Cortex of kidney (tissue), 1 donor: ENCODE data around the gene FIBP.
"Not testable (repeated sequence)": the region's sequence is repeated elsewhere in the genome, so short reads cannot be mapped to it uniquely, and the experiment has no call there.

Experiments used
- DNase-seq: peaks from one replicate; lab custom pipeline; 2025; lab: John Stamatoyannopoulos, UW

FIBP gene

GRCh38 chr11:65912845-65913244, 24.6 kb upstream of the FIBP start:
- no peak for DNase-seq

DNA sequence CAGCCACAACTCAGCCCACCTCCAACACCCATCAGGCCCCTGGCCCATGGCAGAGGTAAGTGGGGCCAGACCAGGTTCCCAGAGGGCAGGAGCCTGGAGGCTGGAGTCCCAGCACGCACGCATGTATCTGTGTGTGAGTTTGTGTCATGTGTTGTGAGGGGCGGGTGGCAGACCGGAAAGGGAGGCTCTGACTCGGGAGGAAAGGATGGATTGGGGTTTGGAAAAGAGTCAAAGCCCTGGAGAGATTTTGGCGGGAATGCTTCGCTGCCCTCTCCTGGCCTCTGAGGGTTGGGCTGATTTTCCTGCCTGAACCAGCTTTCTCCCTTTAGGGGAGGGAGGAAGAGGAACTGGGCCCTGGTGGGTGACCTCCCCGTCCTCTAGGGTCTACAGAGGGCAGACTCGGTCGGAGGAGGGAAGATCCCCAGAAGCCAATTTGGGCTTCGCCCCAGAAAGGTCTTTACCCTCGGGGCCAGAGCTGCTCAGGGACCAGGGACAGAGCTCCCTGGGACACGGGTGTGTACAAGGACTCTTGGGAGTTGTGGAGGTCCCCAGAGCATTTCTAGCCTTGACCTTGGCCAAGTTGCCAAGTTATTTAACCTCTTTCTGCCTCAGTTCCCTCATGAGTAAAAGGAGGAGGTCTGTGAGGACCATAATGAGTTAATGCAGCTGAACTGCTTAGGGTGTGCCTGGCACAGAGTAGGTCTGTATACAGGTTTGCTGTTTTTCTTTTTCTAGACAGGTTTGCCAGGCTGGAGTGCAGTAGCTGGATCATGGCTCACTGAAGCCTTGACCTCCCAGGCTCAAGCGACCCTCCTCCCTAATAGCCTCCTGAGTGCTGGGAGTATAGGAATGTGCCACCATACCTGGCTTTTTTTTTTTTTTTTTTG, 23.7 kb upstream of the FIBP start:
- no peak for DNase-seq

DNA sequence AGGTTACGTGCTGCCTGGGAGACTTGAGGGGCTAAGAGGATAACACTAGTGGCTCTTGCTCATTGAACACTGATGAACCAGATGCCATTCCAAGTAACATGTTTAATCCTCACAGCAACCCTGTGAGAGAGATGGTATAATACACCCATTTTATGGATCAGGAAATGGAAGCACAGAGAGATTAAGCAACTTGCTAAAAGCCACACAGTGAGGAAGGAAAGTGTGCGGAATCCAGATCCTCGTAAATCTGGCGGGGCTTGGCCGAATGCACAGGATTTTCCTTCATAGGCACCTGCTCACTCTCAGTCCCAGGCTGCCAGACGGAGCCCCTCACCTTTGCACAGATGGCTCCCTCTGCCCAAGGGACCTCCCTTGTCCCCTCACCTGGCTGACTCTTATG, 19.6 kb upstream of the FIBP start:
- no peak for DNase-seq

DNA sequence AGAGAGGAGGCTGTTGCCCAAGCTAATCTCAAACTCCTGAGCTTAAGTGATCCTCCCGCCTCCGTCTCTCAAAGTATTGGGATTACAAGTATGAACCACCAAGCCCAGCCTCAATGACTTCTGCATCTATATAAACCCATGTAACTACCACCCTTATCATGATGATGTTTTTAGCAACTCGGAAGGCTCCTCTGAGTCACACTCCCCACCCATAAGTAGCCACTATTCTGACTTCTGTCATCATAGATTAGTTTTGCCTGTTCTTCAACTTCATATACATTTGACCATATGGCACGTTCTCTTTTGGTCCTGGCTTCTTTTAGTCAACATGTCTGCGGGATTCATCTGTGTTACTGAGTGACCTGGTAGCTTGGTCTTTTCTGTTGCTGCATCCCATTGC, 18.3 kb upstream of the FIBP start:
- no peak for DNase-seq

DNA sequence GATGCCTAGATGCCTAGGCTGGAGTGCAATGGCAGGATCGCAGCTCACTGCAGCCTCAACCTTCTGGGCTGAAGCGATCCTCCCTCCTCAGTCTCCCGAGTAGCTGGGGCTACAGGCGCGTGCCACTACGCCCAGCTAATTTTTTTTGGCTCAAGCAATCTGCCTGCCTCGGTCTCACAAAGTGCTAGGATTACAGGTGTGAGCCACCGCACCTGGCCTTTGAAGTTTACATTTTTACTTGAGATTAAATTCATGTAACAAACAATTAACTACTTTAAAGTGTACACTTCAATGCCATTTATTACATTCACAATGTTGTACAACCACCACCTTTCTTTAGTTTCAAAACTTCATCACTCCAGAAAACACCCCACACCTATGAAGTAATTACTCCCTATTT, 15.4 kb upstream of the FIBP start:
- DNase-seq, result no peak

GRCh38 chr11:65903068-65903481, 14.8 kb upstream of the FIBP start:
- DNase-seq, result no peak

- DNase-seq, result no peak
Observed at GRCh38 chr11:65900899-65901180, 12.6 kb upstream of the FIBP start.

- DNase-seq, result no peak
Observed at GRCh38 chr11:65900125-65900898, 12.0 kb upstream of the FIBP start, which contains the start of gene FOSL1. Gene FOSL1 (minus strand): TSS chr11:65900388. CDS start chr11:65900339, 49 bp downstream.

DNA sequence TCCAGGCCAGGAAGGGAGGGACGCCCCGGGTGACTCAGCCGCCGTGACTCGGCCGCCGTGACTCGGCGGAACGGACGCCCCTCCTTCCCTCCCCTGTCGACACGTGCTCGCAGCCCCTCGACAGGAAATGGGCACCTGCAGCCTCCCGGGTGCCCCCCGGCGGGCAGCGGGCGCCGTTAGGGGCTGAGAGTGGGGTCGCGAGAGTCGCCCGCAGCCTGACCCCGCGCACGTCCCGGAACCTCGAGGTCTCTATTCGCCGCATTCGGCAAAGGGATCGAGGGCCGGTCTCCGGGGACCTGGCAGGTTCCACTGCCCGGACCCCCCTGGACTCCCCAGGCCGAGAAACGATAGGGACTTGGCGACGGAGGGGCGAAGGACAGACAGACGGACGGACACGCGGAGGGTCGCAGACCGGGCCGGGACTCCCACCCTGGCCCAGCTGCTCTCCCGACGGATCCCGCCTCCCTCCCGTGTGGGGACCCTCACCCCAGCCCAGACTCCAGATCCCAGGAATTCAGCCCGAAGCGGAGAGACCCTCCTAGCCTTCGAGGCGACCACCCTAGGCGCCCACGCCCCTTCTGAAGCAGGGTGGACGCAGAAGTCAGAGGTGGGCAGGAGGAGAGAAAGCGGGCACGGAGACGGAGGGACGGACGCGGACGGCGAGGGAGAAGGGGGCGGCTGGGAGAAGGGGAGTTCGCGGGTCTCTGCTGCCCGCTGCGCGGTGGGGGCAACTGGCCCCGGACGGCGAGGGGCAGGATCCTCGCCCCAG, 11.3 kb upstream of the FIBP start:
- DNase-seq, result no peak

DNA sequence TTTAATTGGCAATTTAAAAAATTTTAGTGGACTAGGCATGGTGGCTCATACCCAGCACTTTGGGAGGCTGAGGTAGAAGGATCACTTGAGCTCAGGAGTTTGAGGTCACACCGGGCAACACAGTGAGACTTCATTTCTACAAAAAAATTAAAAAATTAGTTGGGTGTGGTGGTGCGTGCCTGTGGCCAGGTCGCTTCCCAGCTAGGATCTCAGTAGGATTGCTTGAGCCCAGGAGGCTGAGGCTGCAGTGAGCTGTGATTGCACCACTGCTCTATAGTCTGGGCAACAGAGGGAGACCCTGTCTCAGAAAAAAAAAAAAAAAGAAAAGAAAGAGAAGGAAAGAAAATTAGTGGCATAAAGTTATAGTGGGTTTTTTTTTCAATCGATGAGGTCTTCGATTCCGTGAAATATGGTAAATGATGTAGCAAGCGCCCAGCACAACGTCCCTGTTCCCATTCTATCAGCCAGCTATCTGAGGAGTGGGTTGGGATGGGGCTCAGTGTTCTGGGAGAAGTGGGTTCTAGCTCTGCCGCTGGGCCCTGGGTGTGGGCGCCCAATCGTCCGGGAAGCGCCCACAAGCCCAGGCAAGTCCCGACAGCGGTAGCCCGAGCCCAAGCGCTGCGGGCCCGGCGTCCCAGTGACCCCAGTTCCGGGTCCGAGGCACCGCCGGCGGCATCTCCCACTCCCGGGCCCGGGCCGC, 10.5 kb upstream of the FIBP start:
- DNase-seq, result no peak

GRCh38 chr11:65897020-65897471, 8.8 kb upstream of the FIBP start:
- no peak for DNase-seq

- DNase-seq, result no peak
Observed at GRCh38 chr11:65896034-65896999, 8.0 kb upstream of the FIBP start.

GRCh38 chr11:65895482-65895981, 7.3 kb upstream of the FIBP start:
- no peak for DNase-seq

DNA sequence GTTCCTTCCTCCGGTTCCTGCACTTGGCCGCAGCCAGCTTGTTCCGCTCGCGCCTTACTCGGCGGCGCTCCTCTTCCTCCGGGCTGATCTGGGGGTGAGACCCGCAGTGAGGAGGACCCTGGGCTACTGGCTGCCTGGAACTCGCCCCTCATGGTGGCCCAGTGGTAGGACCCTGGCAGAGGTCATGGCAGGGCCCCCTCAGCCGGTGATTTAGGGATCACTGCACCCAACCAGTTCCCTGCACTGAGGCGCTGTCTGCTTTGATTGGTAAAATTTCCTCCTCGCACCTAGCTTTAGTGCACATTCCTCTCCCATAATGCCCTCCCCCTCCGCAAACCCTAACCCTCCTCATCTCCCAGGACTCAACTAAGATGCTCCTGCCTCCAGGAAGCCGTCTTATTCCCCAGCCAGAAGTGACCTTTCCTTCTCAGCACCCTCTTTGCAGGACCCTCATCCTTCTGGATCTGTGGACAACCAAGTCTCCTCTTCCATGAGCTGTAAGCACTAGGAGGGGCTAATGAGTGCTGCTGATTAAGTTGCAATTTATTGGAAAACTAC, 5.8 kb upstream of the FIBP start:
- no peak for DNase-seq

DNA sequence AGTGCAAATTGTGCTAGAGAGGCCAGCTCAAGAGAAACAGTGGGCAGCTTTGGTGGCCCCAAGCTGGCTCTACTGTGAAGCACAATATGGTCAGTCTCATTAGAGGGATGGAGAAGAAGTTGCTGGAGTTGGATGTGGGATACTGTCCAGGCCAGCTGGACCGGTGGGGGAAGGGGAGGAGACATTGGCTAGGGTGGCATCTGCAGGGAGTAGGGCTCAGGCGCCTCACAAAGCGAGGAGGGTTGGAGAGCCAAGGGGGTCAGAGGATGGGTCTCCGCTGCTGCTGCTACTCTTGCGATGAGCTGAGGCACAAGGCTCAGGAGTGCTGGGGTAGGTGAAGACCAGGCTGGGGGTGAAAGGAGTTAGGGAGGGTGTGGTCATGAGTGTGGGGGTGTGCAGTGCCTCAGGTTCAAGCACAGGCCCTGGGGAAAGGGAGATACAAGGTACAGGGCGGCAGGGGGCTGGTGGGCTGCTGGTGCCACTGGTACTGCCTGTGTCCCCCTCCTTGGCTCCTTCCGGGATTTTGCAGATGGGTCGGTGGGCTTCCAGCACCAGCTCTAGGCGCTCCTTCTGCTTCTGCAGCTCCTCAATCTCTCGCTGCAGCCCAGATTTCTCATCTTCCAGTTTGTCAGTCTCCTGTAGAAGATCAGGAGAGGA, 4.5 kb upstream of the FIBP start:
- no peak for DNase-seq

GRCh38 chr11:65892137-65892540, 3.9 kb upstream of the FIBP start:
- DNase-seq, result not testable (repeated sequence)

GRCh38 chr11:65891219-65892136, 3.2 kb upstream of the FIBP start:
- no peak for DNase-seq
